ENCODE results near the gene S100A5. TPM values are rescaled to one million over a fixed set of nuclear protein-coding genes. Genes with fewer than 3 reads are reported as not detected.
"Not testable (repeated sequence)": the region's sequence is repeated elsewhere in the genome, so short reads cannot be mapped to it uniquely, and the experiment has no call there.

Gene S100A5
- total RNA-seq, 1 donor from 2014 or later, result 0.39 TPM

- Mint-ChIP-seq H3K4me3 (ENCODE audit: unreplicated experiment) (no peak overlapping the region), H3K9me3 (ENCODE audit: unreplicated experiment) (no peaks in the 10 kb centered on the region), H3K27ac (ENCODE audit: unreplicated experiment) (no peak overlapping the region), H3K36me3 (ENCODE audit: low read depth, unreplicated experiment) (no peaks in the 10 kb centered on the region), H3K4me1 (ENCODE audit: low read depth, unreplicated experiment) (peaks cover 14% of the 10 kb centered on the region), H3K27me3 (ENCODE audit: low read depth, unreplicated experiment) (no peaks in the 10 kb centered on the region)
- no peak overlapping the region for H3K27ac ChIP-seq (ENCODE audit: low read depth, low read length)
- no peaks in the 10 kb centered on the region for H3K36me3 ChIP-seq (ENCODE audit: insufficient read depth, low read length)
- H3K27me3 ChIP-seq (ENCODE audit: insufficient read depth, low read length), result no peaks in the 10 kb centered on the region
- no peaks in the 10 kb centered on the region for H3K79me2 ChIP-seq (ENCODE audit: insufficient read depth, low read length)
- no peak for DNase-seq (ENCODE audit: low read depth)
- no peaks in the 10 kb centered on the region for H3K4me1 ChIP-seq (ENCODE audit: insufficient read depth, low read length)
- TF ChIP-seq CTCF (IDR thresholded peaks at IDR 0.05; ENCODE audit: insufficient read depth, low read depth, low read length) (no peak), EZH2 (IDR thresholded peaks at IDR 0.05; ENCODE audit: insufficient read depth, low read length) (no peak)
- H2AFZ ChIP-seq (ENCODE audit: low read depth, low read length), result no peak overlapping the region
- H4K20me1 ChIP-seq (ENCODE audit: insufficient read depth, low read length), result no peaks in the 10 kb centered on the region
- H3K4me2 ChIP-seq (ENCODE audit: low read length), result no peak overlapping the region
- FAIRE-seq, result no peak
- H3K9me3 ChIP-seq (ENCODE audit: insufficient read depth, low read depth, low read length), result no peaks in the 10 kb centered on the region
- H3K4me3 ChIP-seq (ENCODE audit: insufficient read depth, low read depth, low read length), result no peak overlapping the region
- no peak overlapping the region for H3K9ac ChIP-seq (ENCODE audit: low read length)
Observed at GRCh38 chr1:153525088-153525728, 15.5 kb downstream of the S100A5 start.

GRCh38 chr1:153522353-153523048 is 18.2 kb downstream of the S100A5 start:
- H4K20me1 ChIP-seq (ENCODE audit: insufficient read depth, low read length); H3K4me3 ChIP-seq (ENCODE audit: insufficient read depth, low read depth, low read length); H3K9ac ChIP-seq (ENCODE audit: low read length); FAIRE-seq; H3K4me2 ChIP-seq (ENCODE audit: low read length); H2AFZ ChIP-seq (ENCODE audit: low read depth, low read length); DNase-seq (ENCODE audit: low read depth); H3K27me3 ChIP-seq (ENCODE audit: insufficient read depth, low read length); H3K36me3 ChIP-seq (ENCODE audit: insufficient read depth, low read length); H3K36me3 Mint-ChIP-seq (ENCODE audit: low read depth, unreplicated experiment); H3K27ac ChIP-seq (ENCODE audit: low read depth, low read length); H3K9me3 Mint-ChIP-seq (ENCODE audit: unreplicated experiment); H3K27me3 Mint-ChIP-seq (ENCODE audit: low read depth, unreplicated experiment); H3K4me3 Mint-ChIP-seq (ENCODE audit: unreplicated experiment); H3K27ac Mint-ChIP-seq (ENCODE audit: unreplicated experiment); H3K4me1 ChIP-seq (ENCODE audit: insufficient read depth, low read length); H3K79me2 ChIP-seq (ENCODE audit: insufficient read depth, low read length); H3K9me3 ChIP-seq (ENCODE audit: insufficient read depth, low read depth, low read length): not testable (repeated sequence)
- H3K4me1 Mint-ChIP-seq (ENCODE audit: low read depth, unreplicated experiment), result peaks cover 19% of the 10 kb centered on the region

- not testable (repeated sequence) for FAIRE-seq; H3K27me3 Mint-ChIP-seq (ENCODE audit: low read depth, unreplicated experiment); H3K27me3 ChIP-seq (ENCODE audit: insufficient read depth, low read length); H3K4me3 ChIP-seq (ENCODE audit: insufficient read depth, low read depth, low read length); H3K27ac ChIP-seq (ENCODE audit: low read depth, low read length); H3K36me3 Mint-ChIP-seq (ENCODE audit: low read depth, unreplicated experiment); H3K4me2 ChIP-seq (ENCODE audit: low read length); DNase-seq (ENCODE audit: low read depth); H3K4me3 Mint-ChIP-seq (ENCODE audit: unreplicated experiment); H3K4me1 ChIP-seq (ENCODE audit: insufficient read depth, low read length); H2AFZ ChIP-seq (ENCODE audit: low read depth, low read length); H3K9ac ChIP-seq (ENCODE audit: low read length); H3K36me3 ChIP-seq (ENCODE audit: insufficient read depth, low read length); H3K9me3 ChIP-seq (ENCODE audit: insufficient read depth, low read depth, low read length); H3K79me2 ChIP-seq (ENCODE audit: insufficient read depth, low read length); H4K20me1 ChIP-seq (ENCODE audit: insufficient read depth, low read length); H3K27ac Mint-ChIP-seq (ENCODE audit: unreplicated experiment); H3K9me3 Mint-ChIP-seq (ENCODE audit: unreplicated experiment)
- peaks cover 15% of the 10 kb centered on the region for H3K4me1 Mint-ChIP-seq (ENCODE audit: low read depth, unreplicated experiment)
Observed at GRCh38 chr1:153521808-153522207, 18.9 kb downstream of the S100A5 start.
